GM21367 (cell line): Measurements from ENCODE around the gene OTX1.
"Not testable (repeated sequence)": the region's sequence is repeated elsewhere in the genome, so short reads cannot be mapped to it uniquely, and the experiment has no call there.

Experiments
- ATAC-seq: cut with Tn5 transposase; IDR thresholded peaks from one replicate; pipeline ENCODE4 v1.9.1; 2021; ENCODE audit not compliant: unreplicated experiment

Gene OTX1

GRCh38 chr2:63058921-63059792, 8.5 kb downstream of the OTX1 start:
- ATAC-seq = no peak

GRCh38 chr2:63059793-63060471, 9.3 kb downstream of the OTX1 start:
- no peak for ATAC-seq

GRCh38 chr2:63060472-63060991, 9.9 kb downstream of the OTX1 start:
- no peak for ATAC-seq

- no peak for ATAC-seq
Measured at GRCh38 chr2:63064197-63064596, 13.6 kb downstream of the OTX1 start.

GRCh38 chr2:63064661-63065060, 14.0 kb downstream of the OTX1 start:
- no peak for ATAC-seq

- ATAC-seq = no peak
Measured at GRCh38 chr2:63066265-63066664, 15.6 kb downstream of the OTX1 start.

- no peak for ATAC-seq
Measured at GRCh38 chr2:63066838-63067237, 16.2 kb downstream of the OTX1 start.

- ATAC-seq = no peak
Measured at GRCh38 chr2:63071664-63072063, 21.0 kb downstream of the OTX1 start.

- no peak for ATAC-seq
Measured at GRCh38 chr2:63073994-63074393, 23.4 kb downstream of the OTX1 start.

- not testable (repeated sequence) for ATAC-seq
Measured at GRCh38 chr2:63074399-63074798, 23.8 kb downstream of the OTX1 start.

GRCh38 chr2:63078852-63079606, 28.4 kb downstream of the OTX1 start:
- ATAC-seq = no peak

GRCh38 chr2:63081404-63081803, 30.8 kb downstream of the OTX1 start:
- ATAC-seq = no peak

GRCh38 chr2:63086687-63087086, 36.1 kb downstream of the OTX1 start:
- ATAC-seq = no peak

GRCh38 chr2:63092401-63092800, 41.8 kb downstream of the OTX1 start:
- no peak for ATAC-seq

- ATAC-seq = no peak
Measured at GRCh38 chr2:63092857-63093256, 42.2 kb downstream of the OTX1 start.

GRCh38 chr2:63093502-63093901, 42.9 kb downstream of the OTX1 start:
- no peak for ATAC-seq

GRCh38 chr2:63096491-63096890, 45.9 kb downstream of the OTX1 start:
- ATAC-seq = no peak

- no peak for ATAC-seq
Measured at GRCh38 chr2:63099032-63099431, 48.4 kb downstream of the OTX1 start.

- no peak for ATAC-seq
Measured at GRCh38 chr2:63101954-63102353, 51.3 kb downstream of the OTX1 start.

- no peak for ATAC-seq
Measured at GRCh38 chr2:63104482-63104881, 53.9 kb downstream of the OTX1 start.
